HG03045 (cell line): ENCODE measurements around the gene SLC35F6.
"Not testable (repeated sequence)": the region's sequence is repeated elsewhere in the genome, so short reads cannot be mapped to it uniquely, and the experiment has no call there.

Source experiments
- ATAC-seq: cut with Tn5 transposase; IDR thresholded peaks from one replicate; pipeline ENCODE4 v1.9.1; 2021; ENCODE audit warnings: mild to moderate bottlenecking, moderate library complexity; ENCODE audit not compliant: unreplicated experiment

Gene SLC35F6

GRCh38 chr2:26730549-26731344 is 33.3 kb upstream of the SLC35F6 start:
- no peak for ATAC-seq

- ATAC-seq, result no peak
Measured at GRCh38 chr2:26731714-26732113, 32.4 kb upstream of the SLC35F6 start.

GRCh38 chr2:26732446-26732845 is 31.6 kb upstream of the SLC35F6 start:
- ATAC-seq, result no peak

- no peak for ATAC-seq
Measured at GRCh38 chr2:26733413-26733812, 30.7 kb upstream of the SLC35F6 start.

- ATAC-seq, result no peak
Measured at GRCh38 chr2:26735097-26735496, 29.0 kb upstream of the SLC35F6 start.

- ATAC-seq, result no peak
Measured at GRCh38 chr2:26735883-26736588, 28.0 kb upstream of the SLC35F6 start.

- no peak for ATAC-seq
Measured at GRCh38 chr2:26737221-26737620, 26.9 kb upstream of the SLC35F6 start.

- ATAC-seq, result no peak
Measured at GRCh38 chr2:26738481-26738880, 25.6 kb upstream of the SLC35F6 start.

GRCh38 chr2:26739514-26739913 is 24.6 kb upstream of the SLC35F6 start:
- no peak for ATAC-seq

- ATAC-seq, result no peak
Measured at GRCh38 chr2:26740346-26740745, 23.7 kb upstream of the SLC35F6 start.

GRCh38 chr2:26740890-26741302 is 23.2 kb upstream of the SLC35F6 start:
- ATAC-seq, result no peak

GRCh38 chr2:26742048-26742770 is 21.9 kb upstream of the SLC35F6 start:
- ATAC-seq, result no peak

GRCh38 chr2:26743852-26744251 is 20.2 kb upstream of the SLC35F6 start:
- no peak for ATAC-seq

- no peak for ATAC-seq
Measured at GRCh38 chr2:26744953-26745352, 19.1 kb upstream of the SLC35F6 start.

GRCh38 chr2:26745609-26746327 is 18.3 kb upstream of the SLC35F6 start:
- no peak for ATAC-seq

- no peak for ATAC-seq
Measured at GRCh38 chr2:26746934-26747333, 17.1 kb upstream of the SLC35F6 start.

- ATAC-seq, result not testable (repeated sequence)
Measured at GRCh38 chr2:26749787-26750420, 14.2 kb upstream of the SLC35F6 start.

- not testable (repeated sequence) for ATAC-seq
Measured at GRCh38 chr2:26750467-26750866, 13.6 kb upstream of the SLC35F6 start.

- ATAC-seq, result no peak
Measured at GRCh38 chr2:26752656-26753055, 11.4 kb upstream of the SLC35F6 start.

GRCh38 chr2:26754539-26754938 is 9.5 kb upstream of the SLC35F6 start:
- no peak for ATAC-seq
